Stimulated activated CD8-positive, alpha-beta memory T cell treated with anti-CD3 and anti-CD28 coated beads, Interleukin-7, amount 100 ng/mL, for 24 hours (primary cell): ENCODE results near the gene GLRA1.
"Not testable (repeated sequence)": the region's sequence is repeated elsewhere in the genome, so short reads cannot be mapped to it uniquely, and the experiment has no call there.

ENCODE experiments used
- DNase-seq: peaks from one replicate; pipeline ENCODE4 v3.0.0-alpha.2; 2020; ENCODE audit warnings: low read depth

Gene GLRA1

DNA sequence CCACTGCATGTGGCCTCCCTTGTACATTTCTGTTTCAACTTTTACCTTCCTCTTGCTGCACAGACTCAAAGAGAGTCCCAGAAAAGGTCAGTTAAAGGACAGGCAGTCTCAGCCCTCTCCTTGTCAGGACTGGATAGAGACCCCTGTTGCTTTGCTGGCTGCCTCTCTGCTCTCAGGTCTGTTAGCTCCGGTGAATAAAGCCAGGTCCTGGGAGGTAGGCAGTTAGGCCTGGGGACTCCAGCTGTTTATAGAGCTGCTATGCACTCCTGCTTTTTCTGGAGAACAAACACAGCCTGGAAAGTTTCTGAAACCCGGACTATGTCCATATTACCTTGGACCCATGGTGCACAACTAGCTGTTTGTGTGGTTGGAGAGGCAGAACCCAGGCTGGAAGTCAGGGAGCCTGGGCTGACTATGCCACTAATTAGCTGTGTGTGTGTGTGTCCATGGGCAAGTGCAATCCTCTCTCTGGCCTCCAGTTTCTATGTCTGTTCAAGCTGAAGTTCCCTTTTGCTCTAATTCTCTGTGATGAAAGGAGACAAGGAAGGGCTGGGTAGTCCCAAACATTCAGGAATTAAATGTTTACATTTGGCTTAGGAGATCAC lies 42.9 kb downstream of the GLRA1 start:
- DNase-seq = no peak

DNA sequence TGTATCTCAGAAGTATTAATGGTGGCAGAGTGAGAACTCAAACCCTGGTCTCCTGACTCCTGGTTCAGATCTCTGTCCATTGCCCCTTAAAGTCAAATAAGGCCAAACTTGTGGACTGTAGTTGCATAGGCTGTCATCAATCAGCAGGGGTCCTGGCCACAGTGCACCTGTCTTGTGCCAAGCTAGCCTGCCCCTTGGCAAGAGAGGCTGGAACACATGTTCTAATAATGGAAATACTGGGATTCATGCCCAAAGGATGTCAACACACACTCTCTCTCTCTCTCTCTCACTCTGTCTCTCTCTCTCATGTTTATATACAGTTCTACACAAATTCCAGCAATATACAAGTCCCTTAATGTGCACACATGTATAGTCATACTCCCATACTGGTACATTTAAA lies 44.3 kb downstream of the GLRA1 start:
- no peak for DNase-seq

DNA sequence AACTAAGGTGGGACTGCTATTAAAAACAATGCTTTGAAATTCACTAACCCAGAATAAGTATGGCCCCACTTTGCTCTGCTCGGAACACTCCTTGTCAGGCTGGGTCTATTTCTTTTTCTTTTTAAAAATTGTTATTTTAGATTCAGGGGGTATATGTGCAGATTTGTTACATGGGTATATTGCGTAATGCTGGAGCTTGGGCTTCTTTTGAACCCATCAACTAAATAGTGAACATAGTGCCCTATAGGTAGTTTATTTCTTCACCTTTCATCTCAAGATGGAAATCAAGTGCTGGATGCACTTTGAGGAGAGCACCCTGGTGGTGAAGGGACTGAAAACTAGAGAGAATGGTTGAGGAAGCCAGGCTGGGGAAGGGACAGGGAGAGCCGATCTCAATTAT lies 51.0 kb downstream of the GLRA1 start:
- DNase-seq = no peak

- no peak for DNase-seq
Measured at GRCh38 chr5:151872701-151873100, 52.0 kb downstream of the GLRA1 start.

GRCh38 chr5:151870820-151871219 lies 53.8 kb downstream of the GLRA1 start:
- DNase-seq = no peak

- DNase-seq = no peak
Measured at GRCh38 chr5:151870271-151870670, 54.4 kb downstream of the GLRA1 start.

DNA sequence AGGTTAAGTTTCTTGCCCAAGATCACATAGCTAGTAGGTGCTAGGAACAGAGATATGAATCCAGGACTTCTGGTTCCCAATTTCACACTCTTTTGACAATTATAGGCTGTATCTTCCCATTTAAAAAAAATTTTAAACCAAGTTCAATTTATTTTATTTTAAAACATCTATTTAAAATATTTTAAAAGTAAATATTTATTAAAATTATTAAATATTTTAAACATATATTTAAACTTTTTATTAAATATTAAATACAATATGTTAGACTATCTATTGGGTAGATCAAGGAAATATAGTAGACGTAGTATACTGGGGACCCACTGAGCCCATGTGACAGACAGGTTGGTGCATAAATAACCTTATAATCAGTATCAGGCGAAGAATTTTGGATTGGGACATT lies 54.8 kb downstream of the GLRA1 start:
- no peak for DNase-seq

DNA sequence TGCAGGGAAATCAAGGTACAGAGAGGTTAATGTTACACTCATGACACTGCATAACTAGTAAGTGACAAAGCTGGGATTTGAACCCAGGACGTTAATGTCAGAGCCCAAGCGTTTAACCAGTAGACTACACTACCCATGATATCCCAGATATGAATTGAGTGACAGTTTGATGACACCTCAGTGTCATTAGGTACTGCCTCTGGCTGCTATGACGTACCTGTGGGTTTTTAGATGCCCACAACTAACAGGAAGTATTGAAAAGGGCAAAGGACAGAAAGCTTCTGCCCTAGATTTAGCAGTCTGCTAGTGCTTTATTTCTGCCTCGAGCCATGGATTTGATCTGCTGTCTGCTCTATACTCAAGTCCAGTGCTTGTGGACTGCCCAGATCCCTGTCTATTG lies 56.2 kb downstream of the GLRA1 start:
- DNase-seq = no peak

DNA sequence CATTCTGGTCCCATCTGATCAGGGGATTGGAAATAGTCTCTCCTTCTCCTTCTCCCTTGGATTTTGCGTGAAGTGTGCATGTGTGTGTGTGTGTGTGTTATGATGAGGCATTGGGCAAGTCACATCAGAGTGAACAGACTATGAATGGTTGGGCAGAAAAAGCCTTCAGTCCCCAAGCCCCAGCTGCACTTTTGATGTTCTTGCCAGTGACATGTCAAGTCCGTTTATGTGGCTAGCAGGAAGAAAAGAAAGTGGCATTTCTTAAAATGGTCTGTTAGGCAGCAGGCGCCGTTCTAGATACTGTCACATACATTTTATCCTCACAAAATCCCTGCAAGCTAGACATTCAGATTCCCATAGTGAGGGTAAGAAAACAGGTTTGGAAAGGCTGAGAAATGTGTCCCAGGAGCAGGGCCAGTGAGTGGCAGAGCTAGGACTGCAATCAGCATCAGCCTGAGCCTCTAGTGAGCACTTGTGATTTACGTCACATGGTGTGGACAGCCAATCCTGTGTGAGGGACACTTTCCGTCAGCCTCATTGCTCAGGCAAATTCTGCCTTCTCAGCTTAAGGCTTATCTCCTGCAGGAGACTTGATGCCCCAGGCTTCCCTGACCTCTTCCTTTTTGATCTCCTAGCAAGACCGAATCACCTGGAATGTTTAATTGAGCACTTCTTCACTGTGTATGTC lies 60.4 kb downstream of the GLRA1 start:
- no peak for DNase-seq

DNA sequence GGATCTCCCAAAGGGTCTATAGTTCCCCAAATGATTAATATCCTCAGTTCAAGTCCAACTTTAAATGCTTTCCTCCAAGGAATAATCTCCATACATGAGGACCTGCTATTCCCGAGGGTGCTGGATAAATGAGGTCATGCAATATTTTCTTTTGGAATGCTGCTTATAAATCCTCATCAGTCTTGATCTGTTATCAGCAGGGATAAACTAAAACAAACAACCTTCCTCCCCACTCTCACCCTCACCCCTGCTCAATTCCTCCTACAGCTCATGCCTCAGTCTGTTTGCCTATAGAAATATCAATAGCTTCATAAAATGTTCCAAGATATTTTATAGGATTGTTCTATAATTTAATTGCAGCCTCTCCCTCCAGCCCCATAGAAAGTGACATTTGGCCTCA lies 61.1 kb downstream of the GLRA1 start:
- no peak for DNase-seq

GRCh38 chr5:151862811-151863472 lies 61.7 kb downstream of the GLRA1 start:
- no peak for DNase-seq

GRCh38 chr5:151860867-151861266 lies 63.8 kb downstream of the GLRA1 start:
- not testable (repeated sequence) for DNase-seq

- no peak for DNase-seq
Measured at GRCh38 chr5:151856861-151857260, 67.8 kb downstream of the GLRA1 start.

GRCh38 chr5:151855701-151856100 lies 69.0 kb downstream of the GLRA1 start:
- no peak for DNase-seq

DNA sequence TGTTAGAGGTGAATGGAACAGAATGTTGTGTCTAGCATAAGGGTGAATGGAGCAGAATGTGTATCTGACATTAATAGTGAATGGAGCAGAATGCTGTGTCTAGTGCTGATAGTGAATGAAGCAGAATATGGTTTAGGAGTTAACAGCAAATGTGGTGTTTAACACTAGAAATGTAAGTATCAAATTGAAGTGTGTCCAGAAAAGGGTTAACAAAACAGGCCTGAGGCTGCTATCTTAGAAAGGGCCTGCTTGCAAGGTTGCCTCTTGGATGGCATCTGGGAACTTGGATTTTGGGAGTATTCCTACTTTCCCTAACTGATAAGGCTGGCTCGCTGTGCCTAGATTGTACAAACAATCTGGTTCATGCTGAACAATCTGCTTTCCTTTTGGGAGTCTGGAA lies 76.8 kb downstream of the GLRA1 start:
- DNase-seq = no peak

- no peak for DNase-seq
Measured at GRCh38 chr5:151846765-151847164, 77.9 kb downstream of the GLRA1 start.

- DNase-seq = not testable (repeated sequence)
Measured at GRCh38 chr5:151832843-151833242, 91.8 kb downstream of the GLRA1 start.

GRCh38 chr5:151829370-151829769 lies 95.3 kb downstream of the GLRA1 start:
- DNase-seq = no peak

GRCh38 chr5:151825445-151825844 lies 99.2 kb downstream of the GLRA1 start:
- no peak for DNase-seq

DNA sequence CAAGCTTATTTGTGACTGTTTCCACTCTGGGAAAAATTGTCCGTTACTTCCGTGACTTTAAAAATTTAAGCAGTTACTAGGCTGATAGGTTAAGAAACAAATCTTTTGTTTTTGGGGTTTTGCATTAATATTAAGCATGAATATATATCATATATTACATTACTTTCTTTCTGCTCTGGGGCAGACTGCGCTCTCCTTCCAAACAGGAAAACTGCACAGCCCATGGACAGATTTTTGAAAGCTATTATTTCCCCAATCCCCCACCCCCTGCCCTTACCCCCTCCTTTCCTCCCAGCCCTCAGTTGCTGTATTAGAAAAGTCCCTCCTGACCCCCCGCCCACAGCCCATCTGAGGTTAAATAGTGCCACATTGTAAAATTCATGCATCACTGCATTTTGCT lies 102.5 kb downstream of the GLRA1 start:
- no peak for DNase-seq

GRCh38 chr5:151820903-151821302 lies 103.7 kb downstream of the GLRA1 start:
- no peak for DNase-seq

DNA sequence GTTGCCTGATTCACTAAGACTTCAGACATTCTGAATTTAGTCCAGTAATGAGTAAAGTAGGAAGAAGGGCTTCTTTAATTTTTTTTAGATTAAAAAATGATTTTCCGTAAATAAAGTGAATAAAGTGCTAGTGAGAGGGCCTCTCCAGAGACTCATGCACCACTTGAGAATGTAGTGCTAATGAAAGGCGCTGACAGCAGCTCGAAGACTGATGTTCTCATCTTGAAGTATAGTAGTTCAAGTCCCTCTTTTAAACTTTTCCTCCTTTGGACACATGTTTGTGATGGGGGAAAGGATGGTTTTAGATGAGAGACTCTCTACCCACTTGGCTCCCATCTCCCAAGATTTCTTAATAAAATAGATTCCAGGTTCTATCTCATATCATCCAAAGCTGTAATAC lies 104.4 kb downstream of the GLRA1 start:
- DNase-seq = no peak

GRCh38 chr5:151819830-151820229 lies 104.8 kb downstream of the GLRA1 start:
- no peak for DNase-seq

- no peak for DNase-seq
Measured at GRCh38 chr5:151815051-151815450, 109.6 kb downstream of the GLRA1 start.
